Skeletal muscle cell (primary cell): ENCODE results near the gene SYT2.
A peak's percentile ranks its signal among the peaks of the same experiment; 100 is the strongest.
"Not testable (repeated sequence)": the region's sequence is repeated elsewhere in the genome, so short reads cannot be mapped to it uniquely, and the experiment has no call there.

Experiments used
- DNase-seq: peaks from one replicate; pipeline ENCODE4 v3.0.0-alpha.2; 2010; ENCODE audit warnings: low read depth
- H3K4me3 ChIP-seq: 2 replicates; pipeline ENCODE4 v1.5.1; 2011; ENCODE audit warnings: low read depth, mild to moderate bottlenecking, control low read depth, low read length, moderate library complexity

SYT2 gene

DNA sequence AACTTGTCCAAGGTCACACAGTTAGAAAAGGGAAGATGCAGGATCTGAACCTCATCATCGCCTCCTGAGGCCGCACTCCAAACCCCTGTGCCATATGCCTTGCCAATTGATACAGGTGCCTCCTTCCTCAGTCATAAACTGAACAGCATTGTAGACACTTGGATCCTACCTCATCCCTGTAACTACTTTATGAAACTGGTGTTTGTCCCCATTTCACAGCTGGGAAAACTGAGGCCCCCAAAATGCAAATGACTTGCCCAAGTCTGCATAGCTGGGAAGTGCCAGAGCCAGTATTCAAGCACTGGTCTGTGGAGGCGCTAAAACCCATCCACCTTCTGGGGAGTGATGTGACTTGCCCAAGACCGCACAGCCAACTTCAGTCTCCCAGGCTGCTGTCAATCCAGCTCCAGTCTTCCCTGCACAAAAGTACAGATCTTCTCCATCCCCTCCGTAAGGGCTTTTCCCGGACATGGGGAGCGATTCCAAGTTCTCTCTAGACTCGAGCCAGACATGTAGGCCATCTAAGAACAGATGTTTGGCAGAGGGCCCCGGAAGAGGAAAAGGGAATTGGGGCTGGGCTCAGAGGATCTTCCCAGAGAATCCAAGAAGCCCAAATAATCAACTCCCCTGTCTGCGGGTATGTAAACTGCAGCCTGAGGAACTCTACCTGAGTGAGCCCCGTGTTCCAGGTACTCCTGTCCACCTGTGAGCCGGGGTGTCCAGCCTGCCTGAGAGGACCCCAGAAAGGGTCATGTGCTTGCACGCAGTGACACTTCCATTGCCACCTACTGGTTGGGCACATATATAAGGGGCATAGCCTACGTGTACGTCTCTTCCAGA is 60.5 kb downstream of the SYT2 start:
- H3K4me3 ChIP-seq: no peak overlapping the region
- DNase-seq: no peak

DNA sequence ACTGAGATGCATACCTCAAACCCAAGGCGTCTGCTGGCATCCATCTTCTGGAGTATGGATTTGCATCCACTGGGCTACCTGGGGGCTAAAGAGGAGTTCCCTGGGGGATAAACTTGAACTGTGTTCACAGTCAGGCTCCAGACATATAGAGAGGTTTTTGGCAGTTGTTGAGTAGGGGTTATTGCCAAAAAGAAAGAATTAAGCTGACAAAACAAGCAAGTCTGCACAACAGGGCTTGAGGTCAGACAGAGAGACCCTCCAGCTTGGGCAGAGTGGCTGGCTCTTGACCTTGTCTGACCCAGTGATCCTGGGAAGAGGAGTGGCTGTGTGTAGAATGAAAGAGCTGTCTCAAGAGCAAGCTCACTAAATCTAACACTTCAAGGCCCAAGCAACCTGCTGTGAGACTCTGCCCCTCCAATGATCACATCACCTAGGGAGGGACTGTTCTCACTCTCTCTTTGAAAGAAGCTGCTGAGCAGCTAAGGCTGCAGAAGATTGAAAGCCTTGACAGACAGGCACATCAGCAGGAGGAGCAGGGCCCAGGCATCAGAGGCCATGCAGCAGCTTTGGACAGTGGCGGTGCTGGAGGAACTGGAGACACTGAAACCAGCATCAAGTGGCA is 61.5 kb downstream of the SYT2 start:
- DNase-seq: no peak
- H3K4me3 ChIP-seq: no peak overlapping the region

DNA sequence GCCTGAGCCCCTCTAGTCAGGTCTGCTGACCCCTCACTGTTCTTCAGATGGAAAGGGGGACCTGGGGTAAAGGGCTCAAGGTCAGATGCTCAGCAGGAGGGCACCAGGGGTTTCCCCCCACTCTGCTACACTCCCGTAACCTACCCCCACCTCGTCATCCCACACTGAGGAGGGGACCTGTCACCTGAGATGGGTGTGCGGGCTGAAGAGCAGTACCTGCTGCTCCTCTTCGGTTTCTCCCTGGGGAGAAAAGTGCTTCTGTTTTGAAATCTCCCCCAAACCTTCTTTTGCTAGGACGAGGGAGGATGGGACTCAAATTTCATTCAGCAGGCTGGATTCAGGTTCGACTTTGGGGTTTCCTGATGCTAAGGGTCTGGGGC is 65.2 kb downstream of the SYT2 start:
- H3K4me3 ChIP-seq: no peak overlapping the region
- DNase-seq: no peak

DNA sequence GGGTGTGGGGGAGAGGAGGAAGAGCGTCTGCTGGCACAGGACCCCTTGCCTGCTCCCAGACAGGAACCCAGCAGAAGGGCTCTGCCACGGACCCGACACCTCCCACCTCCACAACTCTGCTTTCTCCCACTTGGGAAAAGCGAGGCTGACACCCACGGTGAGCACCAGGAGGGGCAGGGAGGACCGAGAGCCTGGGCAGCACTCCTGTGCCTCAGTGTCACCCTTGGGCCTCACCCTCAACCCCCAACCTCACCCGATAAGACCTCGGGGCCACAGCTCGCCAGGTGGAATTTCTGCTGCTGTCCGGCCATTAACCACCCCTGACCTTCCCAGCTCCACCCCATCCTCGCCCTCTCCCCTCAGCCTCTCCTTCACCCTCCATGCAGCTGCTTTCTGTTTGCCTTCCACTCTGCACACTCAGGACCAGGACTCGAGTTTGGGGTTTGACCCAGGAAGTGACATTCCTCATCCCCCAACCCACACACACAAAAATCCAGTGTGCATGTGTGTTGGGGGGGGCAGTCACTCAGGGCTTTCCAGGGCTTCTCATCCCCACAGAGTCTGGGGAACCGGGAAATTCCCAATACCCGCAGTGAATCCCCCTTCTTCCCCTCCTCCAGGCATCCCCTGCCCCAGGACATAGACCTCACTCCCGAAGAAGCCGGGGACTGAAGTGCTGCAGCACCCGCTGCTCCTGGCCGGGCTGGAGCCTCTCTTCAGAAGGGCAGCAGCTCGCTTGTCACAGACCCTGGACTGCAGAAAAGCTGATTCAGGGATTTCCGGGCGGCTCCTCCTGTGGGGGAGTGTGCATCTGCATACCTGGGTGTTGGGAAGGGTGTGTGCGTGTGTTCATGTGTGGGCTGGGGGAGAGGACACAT is 65.8 kb downstream of the SYT2 start:
- H3K4me3 ChIP-seq: no peak overlapping the region
- DNase-seq: no peak

DNA sequence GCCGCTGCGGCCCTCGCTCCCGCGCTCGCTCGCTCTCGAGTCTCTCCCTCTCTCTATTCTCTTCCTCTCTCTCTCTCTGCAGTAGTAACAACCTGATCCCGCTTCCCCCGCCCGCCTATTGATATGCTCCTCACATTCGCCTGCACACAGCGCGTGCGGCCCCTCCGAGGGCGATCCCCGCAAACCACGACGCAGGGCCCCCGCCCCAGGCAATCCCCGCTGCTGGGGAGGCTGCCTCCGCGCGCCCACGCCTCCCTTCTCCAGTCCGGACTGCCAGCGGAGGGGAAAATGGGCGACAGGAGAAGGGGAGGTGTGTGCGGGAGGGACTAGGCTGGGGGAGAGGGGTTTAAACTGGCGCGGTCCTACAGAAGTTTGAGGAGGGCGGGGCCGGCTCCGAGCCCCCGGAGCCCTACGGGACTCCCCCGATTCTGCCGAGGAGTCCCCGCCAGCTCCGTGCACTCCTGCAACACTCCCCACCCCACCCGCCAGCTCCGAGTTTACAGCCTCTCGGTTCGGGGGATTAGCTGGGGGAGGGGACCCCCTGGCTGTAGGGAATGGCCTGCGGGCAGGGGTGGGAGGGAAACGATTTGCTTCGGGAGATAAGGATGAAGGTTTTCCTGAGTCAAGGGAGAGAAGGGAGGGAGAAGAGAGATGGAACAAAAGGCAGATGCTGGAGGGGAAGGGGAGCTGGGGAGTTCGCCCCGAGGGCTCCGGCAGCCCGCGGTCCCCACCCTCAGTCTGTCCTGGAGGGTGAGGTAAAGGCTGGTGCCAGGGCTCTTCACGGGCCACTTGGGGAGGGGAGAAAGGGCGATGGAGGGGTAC is 66.6 kb downstream of the SYT2 start:
- DNase-seq: no peak
- H3K4me3 ChIP-seq: peak overlapping the region; percentile 20

DNA sequence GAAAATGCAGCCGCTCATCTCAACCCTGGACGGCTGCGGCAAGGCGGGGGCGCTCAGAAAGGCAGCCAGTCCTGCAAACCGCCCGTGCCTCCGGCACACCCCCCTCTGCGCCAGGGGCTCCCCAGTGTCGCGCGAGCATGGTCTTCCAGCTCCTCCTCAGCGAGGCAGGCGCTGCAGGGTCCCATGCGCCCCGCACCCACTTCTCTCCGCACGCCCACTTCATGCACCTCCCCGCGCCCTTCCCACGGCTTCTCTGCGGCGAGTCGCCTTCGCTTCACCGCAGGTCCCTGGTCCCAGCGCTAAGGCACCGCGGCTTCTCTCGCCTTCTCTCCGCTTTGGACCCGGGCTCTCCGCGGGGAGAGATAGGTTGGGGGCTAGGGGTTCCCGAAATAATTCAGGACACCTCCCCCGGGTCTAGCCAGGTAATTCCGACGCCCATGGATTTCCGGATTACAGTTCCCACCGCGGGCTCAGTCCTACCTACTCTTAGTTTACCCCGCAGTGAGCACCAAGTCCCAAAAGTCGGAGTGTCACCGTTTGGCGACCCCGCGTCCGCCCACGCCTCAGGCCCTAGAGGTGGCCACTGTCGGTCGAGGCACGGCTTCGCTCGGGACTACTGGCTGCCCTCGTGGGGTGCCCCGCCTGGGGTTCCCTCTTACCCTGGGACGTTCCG is 67.5 kb downstream of the SYT2 start:
- no peak overlapping the region for H3K4me3 ChIP-seq
- no peak for DNase-seq

DNA sequence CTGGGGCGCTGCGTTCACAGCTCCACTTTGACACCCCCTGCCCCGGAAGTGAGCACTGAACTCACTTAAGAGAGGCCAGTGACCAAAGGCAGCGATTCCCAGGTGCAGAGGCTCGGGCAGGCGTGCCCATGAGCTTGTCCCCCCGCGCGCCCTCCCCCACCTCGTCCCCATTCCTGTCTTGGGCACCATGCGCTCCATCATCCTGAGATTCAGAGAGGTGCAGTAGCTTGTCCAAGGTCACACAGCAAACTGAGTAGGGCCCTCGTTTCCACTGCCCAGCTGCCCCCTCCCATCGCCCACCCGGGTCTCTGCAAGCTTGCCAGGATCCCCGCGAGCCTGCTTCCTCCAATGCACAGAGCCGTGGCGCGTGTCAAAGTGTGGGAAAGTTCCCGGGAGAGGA is 68.0 kb downstream of the SYT2 start:
- no peak overlapping the region for H3K4me3 ChIP-seq
- no peak for DNase-seq

DNA sequence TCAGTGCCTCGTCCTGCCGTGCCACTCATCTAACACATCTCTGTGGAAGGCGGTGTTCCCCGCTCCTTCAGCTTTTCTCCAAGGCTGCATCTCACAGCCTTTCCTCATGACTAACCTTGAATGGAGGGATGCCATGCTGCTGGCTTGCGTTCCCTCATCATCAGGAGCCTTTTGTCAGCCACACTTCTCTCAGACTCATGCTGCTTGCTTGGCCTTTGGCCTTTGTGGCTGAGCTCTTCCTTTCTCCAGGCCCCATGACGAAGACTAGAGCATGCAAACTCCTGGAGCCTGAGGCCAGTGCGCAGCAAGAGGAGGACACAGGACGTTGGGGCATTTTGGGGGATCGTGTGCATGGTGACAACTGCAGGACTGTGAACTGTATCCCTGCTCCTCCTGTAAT is 70.8 kb downstream of the SYT2 start:
- DNase-seq: no peak
- no peak overlapping the region for H3K4me3 ChIP-seq

DNA sequence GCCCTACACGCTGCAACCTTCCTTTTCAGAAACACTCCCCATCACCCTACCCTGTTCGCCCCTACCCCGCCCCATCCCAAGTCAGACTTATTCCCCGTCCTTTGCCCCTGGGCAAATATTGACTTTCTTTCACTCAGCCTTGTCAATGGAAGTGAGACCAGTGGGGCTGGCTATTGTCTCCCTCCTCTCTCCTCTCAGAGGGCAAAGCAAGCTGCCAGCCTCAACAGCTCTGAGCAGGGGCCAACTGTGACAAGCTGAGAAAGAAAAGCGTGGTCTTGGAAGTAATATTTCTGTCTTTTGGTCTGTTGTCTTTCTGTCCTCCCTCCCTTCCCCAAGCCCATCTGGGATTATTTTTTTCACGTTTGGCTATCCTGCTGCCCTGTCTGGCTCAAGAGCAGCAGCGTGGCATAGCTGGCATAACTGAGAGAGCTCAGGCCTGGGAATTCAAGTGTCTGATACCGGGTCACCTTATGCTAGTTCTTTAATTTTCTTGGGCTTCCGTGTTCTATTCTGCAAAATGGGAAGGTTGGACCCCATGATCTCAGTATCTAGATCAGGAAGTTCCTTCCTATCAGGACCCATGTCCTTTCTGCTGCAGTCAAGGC is 71.5 kb downstream of the SYT2 start:
- not testable (repeated sequence) for DNase-seq, H3K4me3 ChIP-seq

DNA sequence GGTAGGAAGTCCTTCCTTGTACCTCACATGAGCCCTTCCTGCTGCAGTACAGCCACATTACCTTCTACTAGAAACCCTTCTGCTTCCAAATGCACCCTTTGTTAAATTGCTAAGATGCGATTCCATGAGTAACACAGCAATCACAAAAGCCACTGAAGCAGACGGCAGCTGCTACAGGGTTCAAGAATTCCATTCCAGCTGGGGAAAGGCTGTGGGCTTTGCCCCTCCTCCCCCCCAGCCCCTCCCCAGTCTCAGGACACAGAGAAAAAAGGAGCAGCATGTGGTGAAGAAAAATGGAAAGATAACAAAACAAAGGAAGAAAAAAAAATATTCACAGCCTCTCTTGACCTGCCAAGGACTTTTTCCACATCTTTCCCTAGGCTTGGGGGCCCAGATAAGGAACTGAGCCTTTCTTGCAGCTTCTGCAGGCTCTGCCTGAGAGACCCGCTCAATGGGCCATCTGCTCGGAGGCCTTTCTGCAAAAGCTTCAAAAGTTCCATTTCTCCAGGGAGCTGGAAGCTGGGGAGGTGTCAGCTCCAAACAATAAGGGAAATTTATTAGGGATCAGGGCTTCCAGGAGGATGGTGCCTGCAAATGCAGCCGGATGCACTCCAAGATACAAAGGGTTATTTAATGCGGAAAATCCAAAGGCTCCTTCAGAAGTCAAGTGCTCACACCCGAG is 72.1 kb downstream of the SYT2 start:
- no peak for DNase-seq
- no peak overlapping the region for H3K4me3 ChIP-seq

DNA sequence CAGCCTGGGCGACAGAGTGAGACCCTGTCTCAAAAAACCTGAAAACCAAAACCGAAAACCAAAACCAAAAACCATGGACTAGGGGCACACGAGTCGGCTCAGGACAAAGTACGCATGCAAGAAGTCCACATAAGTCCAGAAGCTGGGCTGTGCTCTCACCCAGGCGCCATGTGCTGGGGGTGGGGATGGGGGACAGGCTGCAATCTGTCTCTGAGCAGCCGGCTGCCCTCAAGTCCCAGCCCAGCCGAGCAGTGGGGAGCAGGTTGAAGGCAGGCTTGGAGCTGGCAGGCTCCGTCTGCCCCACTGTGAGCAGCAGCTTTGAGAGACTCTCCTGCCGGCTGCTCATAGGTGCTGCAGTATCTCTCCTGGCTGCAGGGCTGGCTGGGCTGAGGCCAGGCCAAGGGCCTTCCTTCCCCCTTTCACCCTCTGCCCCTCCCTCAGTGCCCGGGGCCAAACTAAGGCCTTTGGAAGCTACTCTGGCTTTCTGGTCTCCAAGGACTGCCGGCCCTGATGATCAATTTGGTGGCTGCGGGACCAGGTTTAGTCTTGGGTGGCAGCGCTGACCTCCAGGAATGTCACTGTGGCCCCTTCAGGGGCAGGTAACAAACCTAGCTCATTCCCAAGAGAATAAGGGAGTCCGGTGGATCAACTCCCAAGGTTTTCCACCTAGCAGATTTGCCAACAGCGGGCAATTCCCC is 72.8 kb downstream of the SYT2 start:
- H3K4me3 ChIP-seq, DNase-seq: not testable (repeated sequence)

DNA sequence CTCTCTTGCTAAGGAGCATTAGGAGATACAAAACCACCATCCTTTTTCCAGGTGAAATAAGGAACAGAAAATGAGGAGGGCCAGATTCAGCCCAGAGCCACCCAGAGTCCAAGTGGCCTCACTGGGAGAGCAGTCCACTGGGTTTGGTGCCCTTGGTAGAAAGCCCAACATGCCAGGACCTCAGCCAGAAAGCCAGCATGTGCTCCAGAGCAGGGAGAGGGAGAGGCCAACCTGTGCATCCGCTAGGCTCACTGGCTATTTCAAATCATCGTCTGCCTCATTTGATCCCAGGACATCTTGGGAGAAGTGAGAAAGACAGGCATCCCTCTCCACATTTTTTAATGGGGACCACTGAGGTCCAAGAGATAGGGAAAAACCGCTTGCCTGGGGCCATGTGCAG is 74.1 kb downstream of the SYT2 start:
- not testable (repeated sequence) for H3K4me3 ChIP-seq, DNase-seq

DNA sequence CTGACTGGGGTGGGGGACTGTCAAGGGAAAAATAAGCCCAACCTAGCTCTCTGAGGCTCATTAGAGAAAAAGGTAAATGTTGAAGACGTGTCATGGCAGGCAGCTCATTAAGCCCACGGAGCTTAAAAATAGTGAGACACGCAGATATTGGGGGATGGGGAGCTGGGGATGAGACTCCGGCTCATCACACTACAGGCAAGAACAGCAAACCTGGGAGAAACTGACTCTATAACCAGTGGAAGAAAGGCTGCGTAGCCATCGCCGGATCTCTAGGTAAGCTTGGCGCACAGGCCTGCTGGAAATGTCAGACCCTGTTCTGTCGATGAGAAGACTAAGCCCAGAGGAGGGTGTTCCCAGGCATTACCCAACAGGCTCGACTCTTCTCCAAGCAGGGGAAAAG is 78.0 kb downstream of the SYT2 start:
- H3K4me3 ChIP-seq: no peak overlapping the region
- DNase-seq: no peak

DNA sequence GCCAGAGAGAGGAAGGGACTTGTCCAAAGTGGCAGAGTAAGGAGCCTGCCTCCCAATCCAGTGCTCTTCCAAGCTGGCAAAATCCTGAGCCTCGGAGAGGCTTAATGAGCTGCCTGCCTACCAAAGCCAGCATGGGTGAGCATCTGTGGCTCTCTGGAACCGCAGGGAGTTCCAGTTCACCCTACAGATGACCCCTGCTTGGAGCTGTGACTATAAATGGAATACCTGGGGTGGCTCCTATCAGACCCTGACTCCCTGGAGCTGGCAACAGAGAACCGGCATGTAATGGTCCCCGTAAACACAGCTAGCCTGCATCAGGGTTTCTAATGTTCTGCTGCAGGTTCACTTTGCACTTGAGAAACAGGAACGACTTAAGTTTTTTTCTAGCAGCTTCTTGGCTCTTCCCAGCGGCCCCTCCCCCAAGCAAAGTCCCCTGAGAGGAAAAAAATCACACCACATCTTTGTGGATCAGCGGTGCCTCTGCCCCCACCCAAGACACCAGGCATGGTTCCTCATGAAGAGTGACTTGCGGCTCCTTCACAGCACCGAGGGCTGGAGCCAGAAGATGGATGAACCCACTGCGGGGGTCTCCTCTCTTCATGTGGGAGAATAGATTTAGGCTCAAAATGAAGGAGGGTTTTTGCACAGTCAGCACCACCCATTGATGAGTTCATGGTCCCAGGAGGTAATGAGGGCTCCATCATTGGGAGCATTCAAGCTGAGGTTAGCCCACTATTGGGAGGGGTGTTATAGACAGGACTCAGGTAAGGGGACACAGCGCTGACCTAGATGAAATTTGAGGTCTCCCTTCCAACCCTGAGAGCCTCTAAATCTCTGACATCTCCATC is 79.0 kb downstream of the SYT2 start:
- no peak for DNase-seq
- no peak overlapping the region for H3K4me3 ChIP-seq

DNA sequence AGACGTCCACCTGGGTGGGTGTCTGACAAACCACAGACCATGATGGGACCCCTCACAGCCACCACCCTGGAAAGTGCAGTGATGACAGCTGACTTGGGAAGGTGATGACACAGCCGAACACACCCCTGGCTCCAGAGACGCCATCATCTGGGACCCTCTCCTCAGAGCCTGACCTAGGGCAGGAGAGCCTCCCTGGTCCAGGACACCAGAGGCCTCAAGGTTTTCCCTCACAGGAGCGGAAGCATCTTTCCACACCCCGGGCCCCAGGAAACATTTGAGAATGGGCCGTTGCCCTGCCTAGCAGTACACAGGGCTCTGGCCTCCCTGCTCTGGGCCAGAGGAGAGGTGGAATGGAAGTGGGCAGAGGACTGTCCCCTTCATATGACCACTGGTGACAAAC is 79.7 kb downstream of the SYT2 start:
- H3K4me3 ChIP-seq: no peak overlapping the region
- DNase-seq: no peak

DNA sequence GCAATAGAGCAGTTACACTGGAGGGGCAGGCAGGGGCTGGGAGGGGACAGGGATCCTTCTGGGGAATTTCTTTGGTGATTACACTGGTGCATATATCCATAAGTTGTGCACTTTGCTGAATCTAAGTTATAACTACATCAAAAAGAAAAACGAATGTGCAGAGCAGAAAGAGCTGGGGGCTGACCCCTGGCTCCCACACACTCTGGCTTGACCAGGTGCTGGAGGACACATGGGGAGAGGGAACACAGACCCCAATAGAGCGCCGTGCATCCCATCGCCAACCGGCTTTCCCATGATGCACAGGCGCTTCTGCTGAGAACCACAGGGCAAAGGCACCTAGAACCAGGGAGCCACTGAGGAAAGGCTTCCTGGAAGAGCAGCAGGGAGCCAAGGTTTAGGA is 80.2 kb downstream of the SYT2 start:
- H3K4me3 ChIP-seq, DNase-seq: not testable (repeated sequence)
